Measurements from ENCODE around the gene POLR2E.
A peak's percentile ranks its signal among the peaks of the same experiment; 100 is the strongest.
"Not testable (repeated sequence)": the region's sequence is repeated elsewhere in the genome, so short reads cannot be mapped to it uniquely, and the experiment has no call there.

The POLR2E gene

GRCh38 chr19:1126984-1127760 lies 32.0 kb upstream of the POLR2E start:
- no peak for FAIRE-seq
- no peak for DNase-seq (ENCODE audit: insufficient read length, low spot score)

DNA sequence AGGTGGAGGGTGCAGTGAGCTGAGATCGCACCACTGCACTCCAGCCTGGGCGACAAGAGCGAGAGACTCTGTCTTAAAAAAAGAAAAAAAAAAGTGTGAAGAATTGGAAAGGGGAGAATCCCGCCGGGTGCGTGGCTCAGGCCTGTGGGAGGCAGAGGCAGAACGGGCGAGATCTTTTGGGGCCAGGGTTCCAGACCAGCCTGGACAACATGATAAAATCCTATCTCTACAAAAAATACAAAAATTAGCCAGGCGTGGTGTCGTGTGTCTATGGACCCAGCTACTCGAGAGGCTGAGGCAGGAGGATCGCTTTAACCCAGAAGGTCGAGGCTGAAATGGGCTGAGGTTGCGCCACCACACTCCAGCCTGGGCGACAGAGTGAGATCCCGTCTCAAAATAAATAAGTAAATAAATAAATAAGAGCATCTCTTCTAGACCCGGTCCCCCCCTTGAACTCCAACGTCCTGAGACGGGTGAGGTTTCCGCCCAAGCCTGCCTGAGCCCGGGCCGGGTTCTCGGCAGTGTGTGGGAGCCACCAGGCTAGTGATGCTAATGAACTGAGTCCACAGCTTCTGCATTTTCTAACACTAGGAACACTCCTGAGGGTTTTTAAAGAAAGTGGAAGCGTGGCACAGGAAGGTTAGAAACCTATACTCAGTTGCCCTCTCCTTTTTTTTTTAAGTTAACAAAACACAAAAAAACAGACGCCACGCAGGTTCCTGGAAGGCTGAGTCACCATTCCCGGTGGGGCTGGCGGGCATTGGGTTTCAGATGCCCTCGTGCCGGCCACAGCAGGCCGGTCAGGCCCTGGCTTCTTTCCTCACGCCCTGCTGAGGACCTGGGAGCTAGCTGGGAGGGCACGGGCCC lies 30.7 kb upstream of the POLR2E start:
- no peak for FAIRE-seq

DNA sequence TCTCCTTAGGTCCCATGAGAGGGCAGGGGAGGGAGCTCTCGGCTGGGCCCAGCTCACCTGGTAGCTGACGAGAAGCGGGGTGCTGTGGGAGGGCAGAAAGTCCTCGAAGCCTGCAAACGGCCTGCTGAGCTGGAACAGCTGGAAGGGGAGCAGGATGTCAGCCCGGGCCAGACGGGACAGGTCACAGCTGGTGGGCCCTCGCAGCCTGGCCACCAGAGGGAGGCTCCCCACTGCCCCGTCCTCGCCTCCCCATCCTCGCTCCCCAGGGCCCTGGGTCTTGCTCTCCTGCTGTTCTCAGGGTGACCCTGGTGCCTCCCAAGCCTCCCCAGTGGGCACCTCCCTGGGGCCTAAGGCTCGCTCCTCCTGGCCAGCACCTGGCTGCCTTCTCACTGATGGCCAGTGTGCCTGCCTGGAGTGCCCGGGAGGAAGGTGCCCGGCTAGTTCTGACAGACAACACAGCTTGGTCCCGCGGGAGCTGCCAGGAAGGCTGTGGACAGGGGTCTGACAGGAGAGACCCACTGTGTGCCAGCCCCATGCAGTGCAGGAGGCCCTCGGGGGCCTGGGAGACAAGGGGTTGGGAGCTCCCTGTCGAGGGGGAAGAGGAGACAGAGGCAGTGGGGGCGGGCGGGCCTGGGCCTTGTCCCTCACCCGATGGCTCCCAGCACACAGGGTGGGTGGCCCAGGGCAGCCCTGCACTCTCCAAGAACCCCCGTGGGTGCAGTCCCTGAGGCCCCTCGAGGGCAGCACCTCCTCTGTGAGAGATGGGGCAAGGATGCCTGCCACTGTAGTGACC lies 28.9 kb upstream of the POLR2E start:
- no peak for FAIRE-seq

More for the DNA sequence above, 30.7 kb upstream of the POLR2E start:
- no peak for DNase-seq (ENCODE audit: insufficient read length, low spot score)

GRCh38 chr19:1123381-1123780 lies 28.2 kb upstream of the POLR2E start:
- DNase-seq (ENCODE audit: insufficient read length, low spot score): no peak
- FAIRE-seq: no peak

More for the DNA sequence above, 28.9 kb upstream of the POLR2E start:
- DNase-seq (ENCODE audit: insufficient read length, low spot score): no peak

DNA sequence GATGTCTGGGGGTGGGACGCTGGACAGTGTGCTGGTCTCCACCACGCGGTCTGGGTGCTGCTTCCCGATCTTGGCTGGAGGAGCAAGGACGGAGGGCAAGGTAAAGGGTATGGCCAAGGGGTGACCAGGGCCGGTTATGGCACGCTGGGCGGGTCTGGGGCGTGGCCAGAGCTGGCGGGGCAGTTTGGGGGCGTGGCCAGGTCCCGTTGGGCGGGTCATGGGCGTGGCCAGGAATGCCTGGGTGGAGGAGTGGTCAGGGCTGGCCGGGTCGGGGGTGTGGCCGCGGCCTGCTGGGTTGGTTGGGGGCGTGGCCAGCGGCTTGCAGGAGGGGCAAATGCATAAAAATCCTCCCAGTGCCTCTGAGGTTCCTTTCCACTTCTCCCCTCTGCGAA lies 27.8 kb upstream of the POLR2E start:
- DNase-seq (ENCODE audit: insufficient read length, low spot score): peak; percentile 81
- FAIRE-seq: no peak

GRCh38 chr19:1122021-1122971 lies 27.1 kb upstream of the POLR2E start:
- DNase-seq (ENCODE audit: insufficient read length, low spot score) (no peak), FAIRE-seq (no peak)

DNA sequence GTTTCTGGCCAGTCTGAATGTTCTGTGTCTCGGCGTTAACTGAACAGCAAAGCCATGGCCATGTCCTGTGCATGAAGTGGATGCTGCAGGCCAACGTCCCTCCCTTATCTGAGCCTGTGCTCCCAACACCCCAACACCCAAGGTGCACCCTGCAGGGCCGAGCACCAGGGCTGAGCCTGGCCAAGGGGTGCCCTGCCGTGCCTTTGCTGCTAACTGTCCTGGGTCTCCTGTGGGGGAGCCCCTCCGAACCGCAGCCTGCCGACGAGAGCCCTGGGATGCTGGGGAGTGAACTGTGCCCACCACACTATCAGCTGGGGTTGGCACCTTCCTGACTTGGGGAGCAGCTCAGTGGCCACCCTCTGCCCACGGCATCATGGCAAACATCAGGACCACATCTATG lies 26.2 kb upstream of the POLR2E start:
- DNase-seq (ENCODE audit: insufficient read length, low spot score): no peak
- no peak for FAIRE-seq

DNA sequence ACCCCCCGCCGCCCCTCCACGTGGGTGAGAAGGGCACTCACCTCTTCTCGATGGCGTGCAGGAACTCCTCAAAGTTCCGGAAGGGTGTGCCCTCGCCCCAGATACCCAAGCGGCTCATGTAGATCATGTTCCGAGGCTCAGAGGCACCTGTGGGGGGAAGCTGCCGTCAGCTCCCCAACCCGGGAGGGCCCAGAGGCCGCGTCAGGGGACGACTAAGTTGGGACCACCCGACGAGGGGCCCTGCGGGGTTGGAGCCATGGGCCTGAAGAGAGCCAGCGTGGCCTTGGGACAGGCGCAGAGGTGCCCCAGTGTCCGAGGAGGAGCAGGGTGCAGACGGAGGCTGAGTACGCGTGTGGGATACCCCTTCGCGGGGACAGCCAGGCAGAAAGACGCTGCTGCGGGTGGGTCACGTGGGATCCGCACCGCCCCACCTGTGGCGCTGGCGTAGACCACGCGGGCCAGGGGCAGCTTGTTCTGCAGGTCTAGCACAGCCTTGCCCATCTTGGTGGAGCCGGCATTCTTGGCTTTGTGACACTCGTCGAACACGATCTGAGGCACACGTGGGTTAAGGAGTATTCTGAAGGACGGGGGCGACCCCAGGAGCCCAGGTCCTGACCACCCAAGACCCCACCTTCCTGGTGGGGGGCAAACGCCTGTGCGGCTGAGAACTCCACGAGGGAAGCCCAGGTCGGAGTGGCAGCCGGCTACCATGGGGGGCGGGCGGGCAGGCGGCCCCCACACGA lies 24.5 kb upstream of the POLR2E start:
- FAIRE-seq (no peak), DNase-seq (ENCODE audit: insufficient read length, low spot score) (no peak)

DNA sequence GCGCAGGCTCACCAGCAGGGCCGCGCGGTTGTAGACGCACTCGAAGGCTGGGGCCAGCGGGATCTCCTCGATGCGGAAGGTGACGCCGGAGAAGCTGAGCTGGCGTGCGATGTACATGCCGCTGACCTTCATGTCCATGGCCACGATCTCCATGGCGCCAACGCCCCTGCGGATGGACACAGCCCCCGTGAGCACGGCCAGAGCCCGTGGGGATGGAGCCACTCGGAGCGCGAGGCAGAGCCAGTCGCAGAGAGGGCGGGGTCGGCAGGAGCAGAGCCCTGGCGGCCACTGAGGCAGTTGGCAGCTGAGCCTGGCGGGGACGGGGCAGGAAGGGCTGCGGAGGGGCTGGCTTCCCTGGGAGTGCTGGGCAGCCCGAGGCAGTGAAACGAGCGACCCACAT lies 23.8 kb upstream of the POLR2E start:
- FAIRE-seq (no peak), DNase-seq (ENCODE audit: insufficient read length, low spot score) (no peak)

GRCh38 chr19:1117654-1118053 lies 22.5 kb upstream of the POLR2E start:
- DNase-seq (ENCODE audit: insufficient read length, low spot score): no peak
- FAIRE-seq: no peak

DNA sequence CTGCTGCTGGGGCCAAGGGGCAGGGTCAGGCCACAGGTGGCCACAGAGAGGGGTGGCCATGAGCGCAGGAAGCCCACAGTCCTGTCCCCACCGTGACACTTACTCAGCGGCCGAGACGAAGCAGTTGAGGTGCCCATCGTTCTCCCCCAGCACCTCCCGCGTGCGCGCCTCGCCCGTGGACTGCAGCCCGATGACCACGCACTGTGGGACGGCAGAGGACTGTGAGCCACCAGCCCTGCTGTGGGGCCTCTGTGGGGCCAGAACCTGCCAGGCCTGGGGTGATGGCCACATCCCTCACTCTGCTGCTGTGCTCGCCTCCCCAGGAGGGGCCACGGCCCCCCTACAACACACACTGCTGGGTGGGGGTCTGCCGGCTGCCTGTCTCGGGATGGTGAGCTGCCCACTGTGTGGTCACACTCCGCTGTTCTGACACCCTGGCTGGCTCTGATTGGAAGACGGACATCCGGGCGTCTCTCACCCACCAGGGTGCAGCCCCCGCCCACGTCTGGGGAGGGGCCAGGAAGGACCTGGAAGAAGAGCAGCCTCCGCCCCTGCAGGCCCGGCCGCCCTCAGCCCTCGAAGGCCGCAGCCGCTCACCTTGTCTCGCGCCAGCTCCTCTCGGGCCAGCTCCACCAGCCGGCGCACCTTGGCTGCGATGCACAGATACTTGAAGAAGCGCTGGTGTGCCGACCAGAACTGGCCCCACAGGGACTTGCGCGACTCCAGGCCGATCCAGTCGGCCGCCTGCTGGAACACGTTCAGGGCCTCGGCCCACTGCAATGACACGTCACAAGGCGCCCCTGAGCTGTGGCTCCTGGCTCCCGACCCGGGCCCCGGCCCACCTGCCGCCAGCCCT lies 21.8 kb upstream of the POLR2E start:
- no peak for FAIRE-seq

GRCh38 chr19:1115646-1116420 lies 20.7 kb upstream of the POLR2E start:
- FAIRE-seq: no peak
- no peak for DNase-seq (ENCODE audit: insufficient read length, low spot score)

More for the DNA sequence above, 21.8 kb upstream of the POLR2E start:
- DNase-seq (ENCODE audit: insufficient read length, low spot score): no peak

- not testable (repeated sequence) for FAIRE-seq; DNase-seq (ENCODE audit: insufficient read length, low spot score)
Observed at GRCh38 chr19:1114728-1115127, 19.6 kb upstream of the POLR2E start.

DNA sequence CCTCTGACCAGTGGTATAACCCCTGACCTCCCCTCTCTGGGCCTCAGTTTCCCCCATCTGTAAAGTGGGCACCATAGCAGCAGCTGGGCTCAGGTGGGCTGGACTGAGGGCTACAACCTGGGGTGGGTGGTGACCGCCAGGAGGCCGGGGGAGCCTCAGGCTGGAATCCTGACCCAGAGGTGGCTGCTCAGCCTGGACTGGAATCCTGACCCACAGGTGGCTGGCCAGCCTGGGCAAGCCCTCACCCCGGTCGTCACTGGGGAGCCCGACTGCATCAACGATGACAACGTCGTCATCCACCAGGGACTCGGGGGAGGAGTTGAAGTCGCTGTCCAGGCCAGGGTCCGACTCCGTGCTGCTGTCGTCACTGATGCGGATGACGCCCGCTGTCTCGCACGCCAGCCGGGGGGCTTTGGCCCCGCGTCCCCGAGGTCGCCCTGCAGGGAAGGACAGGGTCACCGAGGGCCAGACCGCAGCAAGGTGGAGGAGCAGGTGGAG lies 18.9 kb upstream of the POLR2E start:
- FAIRE-seq (no peak), DNase-seq (ENCODE audit: insufficient read length, low spot score) (no peak)

- FAIRE-seq: peak; percentile 70
- DNase-seq (ENCODE audit: insufficient read length, low spot score): peak; percentile 100
Observed at GRCh38 chr19:1113030-1113985, 18.1 kb upstream of the POLR2E start.
